ENCODE measurements around the gene ZACN.

- TF ChIP-seq CTCF (IDR thresholded peaks at IDR 0.05; ENCODE audit: poor library complexity): no peak
- no peak for TF ChIP-seq EZH2 (IDR thresholded peaks at IDR 0.05; ENCODE audit: borderline replicate concordance)
Observed at GRCh38 chr17:76125391-76125675, 46.4 kb downstream of the ZACN start.

Measured in hepatocyte (in vitro differentiated cells).